Glutamatergic neuron (in vitro differentiated cells): ENCODE results near the gene TFAP2C. TPM values are rescaled to one million over a fixed set of nuclear protein-coding genes. Genes with fewer than 3 reads are reported as not detected.

ENCODE experiments used
- DNase-seq: peaks from one replicate; pipeline ENCODE4 v3.0.0; 2022
- H3K27ac Mint-ChIP-seq: one replicate; pipeline ENCODE4 v1.8.0; 2020; ENCODE audit warnings: mild to moderate bottlenecking, mixed read lengths, inconsistent platforms; ENCODE audit not compliant: unreplicated experiment
- H3K27me3 Mint-ChIP-seq: one replicate; pipeline ENCODE4 v1.8.0; 2020; ENCODE audit warnings: mild to moderate bottlenecking, moderate library complexity, mixed read lengths, inconsistent platforms; ENCODE audit not compliant: unreplicated experiment
- H3K36me3 Mint-ChIP-seq: one replicate; pipeline ENCODE4 v1.8.0; 2020; ENCODE audit warnings: mild to moderate bottlenecking, mixed read lengths, inconsistent platforms; ENCODE audit not compliant: unreplicated experiment
- H3K4me1 Mint-ChIP-seq: one replicate; pipeline ENCODE4 v1.8.0; 2020; ENCODE audit warnings: mild to moderate bottlenecking, low read depth, mixed read lengths, inconsistent platforms; ENCODE audit not compliant: unreplicated experiment
- H3K4me3 Mint-ChIP-seq: one replicate; pipeline ENCODE4 v1.8.0; 2020; ENCODE audit warnings: mild to moderate bottlenecking, mixed read lengths, inconsistent platforms; ENCODE audit not compliant: unreplicated experiment
- H3K9me3 Mint-ChIP-seq: one replicate; pipeline ENCODE4 v1.8.0; 2020; ENCODE audit warnings: mild to moderate bottlenecking, moderate library complexity, mixed read lengths, inconsistent platforms; ENCODE audit not compliant: unreplicated experiment
- total RNA-seq: library from RNA; stranded (reverse); fragmentation: NEBNext Ultra II Directional; extraction: Animal tissue kit (Norgen Biotek cat#: 25700); gene quantifications from one replicate; pipeline ENCODE4 v1.2.1, GENCODE V29; 2021; ENCODE audit not compliant: unreplicated experiment
- TF ChIP-seq, protein P1 (sequence below): fragments of 200-600 bp; sonication (generic); IDR thresholded peaks from one replicate; pipeline ENCODE4 v1.5.0; 2021; ENCODE audit not compliant: partially characterized antibody, unreplicated experiment

The TFAP2C gene
- total RNA-seq, 1 donor from 2014 or later = 35.3 TPM

- Mint-ChIP-seq H3K27me3 (no peaks in the 10 kb centered on the region), H3K4me3 (no peak overlapping the region), H3K4me1 (no peaks in the 10 kb centered on the region), H3K9me3 (peaks cover 1% of the 10 kb centered on the region), H3K36me3 (no peaks in the 10 kb centered on the region), H3K27ac (no peak overlapping the region)
- no peak for DNase-seq
- TF ChIP-seq, protein P1, sequence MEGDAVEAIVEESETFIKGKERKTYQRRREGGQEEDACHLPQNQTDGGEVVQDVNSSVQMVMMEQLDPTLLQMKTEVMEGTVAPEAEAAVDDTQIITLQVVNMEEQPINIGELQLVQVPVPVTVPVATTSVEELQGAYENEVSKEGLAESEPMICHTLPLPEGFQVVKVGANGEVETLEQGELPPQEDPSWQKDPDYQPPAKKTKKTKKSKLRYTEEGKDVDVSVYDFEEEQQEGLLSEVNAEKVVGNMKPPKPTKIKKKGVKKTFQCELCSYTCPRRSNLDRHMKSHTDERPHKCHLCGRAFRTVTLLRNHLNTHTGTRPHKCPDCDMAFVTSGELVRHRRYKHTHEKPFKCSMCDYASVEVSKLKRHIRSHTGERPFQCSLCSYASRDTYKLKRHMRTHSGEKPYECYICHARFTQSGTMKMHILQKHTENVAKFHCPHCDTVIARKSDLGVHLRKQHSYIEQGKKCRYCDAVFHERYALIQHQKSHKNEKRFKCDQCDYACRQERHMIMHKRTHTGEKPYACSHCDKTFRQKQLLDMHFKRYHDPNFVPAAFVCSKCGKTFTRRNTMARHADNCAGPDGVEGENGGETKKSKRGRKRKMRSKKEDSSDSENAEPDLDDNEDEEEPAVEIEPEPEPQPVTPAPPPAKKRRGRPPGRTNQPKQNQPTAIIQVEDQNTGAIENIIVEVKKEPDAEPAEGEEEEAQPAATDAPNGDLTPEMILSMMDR = no peak
These were observed 22.7 kb upstream of the TFAP2C start for GRCh38 chr20:56606174-56606945.

DNA sequence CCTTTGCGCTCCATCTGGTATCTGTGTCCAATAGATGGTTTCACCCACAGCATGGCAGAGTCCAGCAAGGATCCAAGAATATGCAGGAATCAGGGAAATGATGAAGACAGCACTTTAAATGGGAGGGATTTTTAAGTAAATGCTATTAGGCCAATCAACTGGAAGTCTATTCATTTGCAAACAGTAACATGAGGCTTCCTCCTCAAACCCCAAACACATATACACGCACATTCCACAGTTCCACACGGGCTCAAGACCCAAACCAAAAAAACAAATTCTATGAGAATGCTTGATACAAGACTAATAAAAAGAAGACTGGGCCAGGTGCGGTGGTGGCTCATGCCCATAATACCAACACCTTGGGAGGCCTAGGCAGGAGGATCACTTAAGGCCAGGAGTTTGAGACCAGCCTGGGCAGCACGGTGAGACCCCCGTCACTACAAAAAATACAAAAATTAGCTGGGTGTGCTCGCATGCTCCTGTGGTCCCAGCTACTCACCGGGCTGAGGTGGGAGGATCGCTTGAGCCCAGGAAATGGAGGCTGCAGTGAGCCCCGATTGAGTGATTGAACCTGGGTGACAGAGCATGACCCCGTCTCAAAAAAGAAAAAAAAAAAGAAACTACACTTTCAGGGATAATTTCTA lies 21.9 kb upstream of the TFAP2C start:
- TF ChIP-seq, protein P1 = no peak
- H3K27ac Mint-ChIP-seq = no peak overlapping the region
- H3K27me3 Mint-ChIP-seq = no peaks in the 10 kb centered on the region
- H3K36me3 Mint-ChIP-seq = no peaks in the 10 kb centered on the region
- no peaks in the 10 kb centered on the region for H3K4me1 Mint-ChIP-seq
- DNase-seq = no peak
- peaks cover 1% of the 10 kb centered on the region for H3K9me3 Mint-ChIP-seq
- H3K4me3 Mint-ChIP-seq = no peak overlapping the region

GRCh38 chr20:56608376-56608775 lies 20.7 kb upstream of the TFAP2C start:
- H3K9me3 Mint-ChIP-seq = peaks cover 1% of the 10 kb centered on the region

DNA sequence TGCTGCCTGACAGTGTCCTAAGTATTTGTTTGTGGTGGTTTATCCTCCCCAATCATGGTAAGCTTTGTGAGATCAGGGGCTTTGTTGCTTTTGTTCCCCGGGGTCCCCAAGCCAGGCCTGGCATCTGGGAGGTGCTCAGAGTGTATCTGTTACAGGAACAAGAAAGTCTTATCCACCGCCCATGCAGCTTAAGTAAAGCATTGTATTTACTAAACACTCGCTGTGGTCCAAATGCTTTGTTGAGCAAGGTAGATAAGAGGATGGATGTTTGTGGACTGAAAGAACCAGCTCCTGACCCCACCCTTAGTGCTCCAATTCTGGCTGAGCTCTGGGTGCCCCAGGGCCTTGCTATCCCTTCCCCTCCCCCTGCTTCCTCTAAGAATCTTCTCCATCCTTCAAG lies 19.8 kb upstream of the TFAP2C start:
- Mint-ChIP-seq H3K27ac (no peak overlapping the region), H3K27me3 (no peaks in the 10 kb centered on the region), H3K4me3 (no peak overlapping the region), H3K36me3 (no peaks in the 10 kb centered on the region), H3K4me1 (no peaks in the 10 kb centered on the region), H3K9me3 (peaks cover 1% of the 10 kb centered on the region)
- no peak for DNase-seq
- TF ChIP-seq, protein P1 = no peak

More at GRCh38 chr20:56608376-56608775, 20.7 kb upstream of the TFAP2C start:
- H3K4me1 Mint-ChIP-seq = no peaks in the 10 kb centered on the region
- TF ChIP-seq, protein P1 = no peak
- H3K4me3 Mint-ChIP-seq = no peak overlapping the region
- no peaks in the 10 kb centered on the region for H3K36me3 Mint-ChIP-seq
- no peak overlapping the region for H3K27ac Mint-ChIP-seq
- DNase-seq = no peak
- no peaks in the 10 kb centered on the region for H3K27me3 Mint-ChIP-seq

- Mint-ChIP-seq H3K9me3 (peaks cover 1% of the 10 kb centered on the region), H3K27me3 (no peaks in the 10 kb centered on the region), H3K27ac (no peak overlapping the region), H3K36me3 (no peaks in the 10 kb centered on the region), H3K4me3 (no peak overlapping the region), H3K4me1 (no peaks in the 10 kb centered on the region)
- DNase-seq = no peak
- TF ChIP-seq, protein P1 = no peak
These were observed 19.0 kb upstream of the TFAP2C start for GRCh38 chr20:56610098-56610497.
